Measurements from ENCODE around the gene PLEK. TPM values are rescaled to one million over a fixed set of nuclear protein-coding genes. Genes with fewer than 3 reads are reported as not detected.

Gene PLEK
- total RNA-seq, 1 experiment from 2014 or later = 0.13 TPM

DNA sequence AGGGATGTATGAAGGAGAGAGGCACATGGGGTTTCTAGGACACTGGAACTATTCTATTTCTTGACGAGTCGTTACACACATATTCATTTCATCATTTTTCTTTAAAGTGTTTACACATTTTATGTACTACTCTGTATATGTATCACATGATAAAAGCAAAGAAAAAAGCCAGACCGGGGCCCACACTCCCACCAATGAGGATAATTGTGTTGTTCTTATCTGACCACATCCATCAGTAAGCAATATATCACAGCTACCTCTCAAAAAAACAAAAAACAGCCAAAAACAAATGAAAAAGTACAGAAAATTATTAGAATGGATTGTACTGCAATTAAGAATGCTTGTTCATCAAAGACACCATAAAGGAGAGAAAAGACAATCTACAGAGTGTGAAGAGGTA, 31.2 kb upstream of the PLEK start:
- Histone ChIP-seq H3K4me1 (ENCODE audit: control insufficient read depth, insufficient read depth, low read length) (no peaks in the 10 kb centered on the region), H3K27me3 (ENCODE audit: control insufficient read depth, insufficient read depth, low read length) (peaks cover 5% of the 10 kb centered on the region; the same call in 1 of the 2 replicates), H3K36me3 (ENCODE audit: control insufficient read depth, insufficient read depth, low read length) (no peaks in the 10 kb centered on the region), H3K4me3 (ENCODE audit: low read depth in 2 of 2, low read length in 2 of 2) (no peak overlapping the region), H3K9me3 (ENCODE audit: control insufficient read depth, insufficient read depth, low read depth, low read length) (no peaks in the 10 kb centered on the region), H3K27ac (ENCODE audit: low read length) (no peak overlapping the region)
- ChIA-PET POLR2A (no interaction called here), CTCF (no interaction called here)
- intact Hi-C loops (cut with micrococcal nuclease; ENCODE audit: unreplicated experiment) (no loop called here), in situ Hi-C loops (cut with HindIII; ENCODE audit: low pct_unique_long_range_greater_than_20kb, low sequenced_read_pairs) (no loop called here)
- no peak for DNase-seq (ENCODE audit: low read depth, low spot score)
- TF ChIP-seq, protein P1, sequence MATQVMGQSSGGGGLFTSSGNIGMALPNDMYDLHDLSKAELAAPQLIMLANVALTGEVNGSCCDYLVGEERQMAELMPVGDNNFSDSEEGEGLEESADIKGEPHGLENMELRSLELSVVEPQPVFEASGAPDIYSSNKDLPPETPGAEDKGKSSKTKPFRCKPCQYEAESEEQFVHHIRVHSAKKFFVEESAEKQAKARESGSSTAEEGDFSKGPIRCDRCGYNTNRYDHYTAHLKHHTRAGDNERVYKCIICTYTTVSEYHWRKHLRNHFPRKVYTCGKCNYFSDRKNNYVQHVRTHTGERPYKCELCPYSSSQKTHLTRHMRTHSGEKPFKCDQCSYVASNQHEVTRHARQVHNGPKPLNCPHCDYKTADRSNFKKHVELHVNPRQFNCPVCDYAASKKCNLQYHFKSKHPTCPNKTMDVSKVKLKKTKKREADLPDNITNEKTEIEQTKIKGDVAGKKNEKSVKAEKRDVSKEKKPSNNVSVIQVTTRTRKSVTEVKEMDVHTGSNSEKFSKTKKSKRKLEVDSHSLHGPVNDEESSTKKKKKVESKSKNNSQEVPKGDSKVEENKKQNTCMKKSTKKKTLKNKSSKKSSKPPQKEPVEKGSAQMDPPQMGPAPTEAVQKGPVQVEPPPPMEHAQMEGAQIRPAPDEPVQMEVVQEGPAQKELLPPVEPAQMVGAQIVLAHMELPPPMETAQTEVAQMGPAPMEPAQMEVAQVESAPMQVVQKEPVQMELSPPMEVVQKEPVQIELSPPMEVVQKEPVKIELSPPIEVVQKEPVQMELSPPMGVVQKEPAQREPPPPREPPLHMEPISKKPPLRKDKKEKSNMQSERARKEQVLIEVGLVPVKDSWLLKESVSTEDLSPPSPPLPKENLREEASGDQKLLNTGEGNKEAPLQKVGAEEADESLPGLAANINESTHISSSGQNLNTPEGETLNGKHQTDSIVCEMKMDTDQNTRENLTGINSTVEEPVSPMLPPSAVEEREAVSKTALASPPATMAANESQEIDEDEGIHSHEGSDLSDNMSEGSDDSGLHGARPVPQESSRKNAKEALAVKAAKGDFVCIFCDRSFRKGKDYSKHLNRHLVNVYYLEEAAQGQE (IDR thresholded peaks at IDR 0.05; ENCODE audit: insufficient read depth in 1 of 2, low read depth in 2 of 2, low read length in 1 of 2) = no peak
- TF ChIP-seq, protein P2, sequence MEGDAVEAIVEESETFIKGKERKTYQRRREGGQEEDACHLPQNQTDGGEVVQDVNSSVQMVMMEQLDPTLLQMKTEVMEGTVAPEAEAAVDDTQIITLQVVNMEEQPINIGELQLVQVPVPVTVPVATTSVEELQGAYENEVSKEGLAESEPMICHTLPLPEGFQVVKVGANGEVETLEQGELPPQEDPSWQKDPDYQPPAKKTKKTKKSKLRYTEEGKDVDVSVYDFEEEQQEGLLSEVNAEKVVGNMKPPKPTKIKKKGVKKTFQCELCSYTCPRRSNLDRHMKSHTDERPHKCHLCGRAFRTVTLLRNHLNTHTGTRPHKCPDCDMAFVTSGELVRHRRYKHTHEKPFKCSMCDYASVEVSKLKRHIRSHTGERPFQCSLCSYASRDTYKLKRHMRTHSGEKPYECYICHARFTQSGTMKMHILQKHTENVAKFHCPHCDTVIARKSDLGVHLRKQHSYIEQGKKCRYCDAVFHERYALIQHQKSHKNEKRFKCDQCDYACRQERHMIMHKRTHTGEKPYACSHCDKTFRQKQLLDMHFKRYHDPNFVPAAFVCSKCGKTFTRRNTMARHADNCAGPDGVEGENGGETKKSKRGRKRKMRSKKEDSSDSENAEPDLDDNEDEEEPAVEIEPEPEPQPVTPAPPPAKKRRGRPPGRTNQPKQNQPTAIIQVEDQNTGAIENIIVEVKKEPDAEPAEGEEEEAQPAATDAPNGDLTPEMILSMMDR (IDR thresholded peaks at IDR 0.05) = no peak
- no peak for TF ChIP-seq POLR2AphosphoS5 (IDR thresholded peaks at IDR 0.05; ENCODE audit: low read depth, low read length)
- TF ChIP-seq SIN3A (IDR thresholded peaks at IDR 0.05; ENCODE audit: borderline replicate concordance, insufficient read depth, low read depth, low read length) = no peak
- TF ChIP-seq TCF7L2 (IDR thresholded peaks at IDR 0.05; ENCODE audit: low read depth, low read length) = no peak
- ATAC-seq = no peak
- no TSS peak for BruUV-seq (replicated peaks)

DNA sequence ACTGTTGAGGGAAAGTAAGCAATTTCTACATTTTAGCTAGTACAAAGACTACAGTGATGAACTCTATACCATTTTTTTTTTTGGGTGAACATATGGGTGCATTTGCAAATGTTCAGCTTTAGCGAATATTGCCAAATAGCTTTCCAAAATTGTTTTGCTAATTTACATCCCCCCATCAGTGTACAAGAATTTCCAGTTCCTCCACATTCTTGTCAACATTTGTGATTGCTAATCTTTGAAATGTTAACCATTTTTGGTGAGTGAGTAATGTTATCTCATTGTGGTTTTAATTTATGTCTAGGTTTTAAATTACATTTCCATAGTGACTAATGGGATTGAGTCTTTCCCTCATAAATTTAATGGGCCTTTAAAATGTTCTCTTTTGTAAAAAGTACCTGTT, 28.9 kb upstream of the PLEK start:
- intact Hi-C loops (cut with micrococcal nuclease; ENCODE audit: unreplicated experiment) = no loop called here
- in situ Hi-C loops (cut with HindIII; ENCODE audit: low pct_unique_long_range_greater_than_20kb, low sequenced_read_pairs) = no loop called here
- ATAC-seq (no peak), DNase-seq (ENCODE audit: low read depth, low spot score) (no peak)
- ChIA-PET CTCF (no interaction called here), POLR2A (no interaction called here)
- TF ChIP-seq SIN3A (IDR thresholded peaks at IDR 0.05; ENCODE audit: borderline replicate concordance, insufficient read depth, low read depth, low read length) = no peak
- Histone ChIP-seq H3K4me3 (ENCODE audit: low read depth in 2 of 2, low read length in 2 of 2) (no peak overlapping the region), H3K36me3 (ENCODE audit: control insufficient read depth, insufficient read depth, low read length) (no peaks in the 10 kb centered on the region), H3K27ac (ENCODE audit: low read length) (no peak overlapping the region), H3K27me3 (ENCODE audit: control insufficient read depth, insufficient read depth, low read length) (peaks cover 12% of the 10 kb centered on the region), H3K4me1 (ENCODE audit: control insufficient read depth, insufficient read depth, low read length) (no peaks in the 10 kb centered on the region), H3K9me3 (ENCODE audit: control insufficient read depth, insufficient read depth, low read depth, low read length) (no peaks in the 10 kb centered on the region)
- no TSS peak for BruUV-seq (replicated peaks)

DNA sequence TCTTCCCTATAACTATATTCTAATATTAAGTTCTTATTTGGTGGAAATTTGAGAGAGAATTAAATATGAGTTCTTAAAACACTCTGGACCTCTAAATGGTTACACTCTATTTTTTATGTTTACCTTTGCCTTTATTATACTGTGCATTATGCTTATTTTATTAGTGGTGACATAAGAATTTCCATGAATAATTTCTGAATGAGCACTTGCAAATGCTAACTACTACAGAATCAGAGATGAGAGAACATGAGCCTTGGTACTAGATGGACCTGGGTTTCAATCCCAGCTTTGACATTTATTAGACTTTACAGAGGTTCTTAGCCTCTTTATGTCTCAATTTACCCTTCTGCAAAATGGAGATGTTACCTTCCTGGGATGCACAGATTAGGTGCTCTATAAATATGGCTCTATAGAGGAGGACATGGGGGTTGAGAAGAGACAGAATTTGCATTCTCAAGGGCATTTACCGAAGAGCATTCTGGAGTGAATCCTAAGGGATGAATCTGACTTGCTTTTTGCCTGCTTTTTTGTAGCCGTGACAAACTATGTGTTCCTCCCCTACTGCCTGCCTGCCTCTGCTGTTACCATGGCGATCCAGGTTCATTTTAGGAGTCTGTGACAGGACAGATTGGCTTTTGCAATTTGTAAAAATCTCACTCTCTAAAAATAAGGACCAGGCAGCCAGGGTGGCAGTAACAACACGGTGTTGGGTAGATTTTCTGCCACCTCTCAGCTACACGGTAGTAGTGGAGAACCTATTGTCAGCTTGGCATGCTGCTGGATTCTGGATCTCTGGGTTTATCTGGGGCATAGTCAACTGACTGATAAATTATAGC, 24.6 kb upstream of the PLEK start:
- no peak for TF ChIP-seq POLR2AphosphoS5 (IDR thresholded peaks at IDR 0.05; ENCODE audit: low read depth, low read length)
- H3K36me3 ChIP-seq (ENCODE audit: control insufficient read depth, insufficient read depth, low read length) = no peaks in the 10 kb centered on the region
- H3K27ac ChIP-seq (ENCODE audit: low read length) = no peak overlapping the region
- BruUV-seq (replicated peaks) = no TSS peak
- intact Hi-C loops (cut with micrococcal nuclease; ENCODE audit: unreplicated experiment) (no loop called here), in situ Hi-C loops (cut with HindIII; ENCODE audit: low pct_unique_long_range_greater_than_20kb, low sequenced_read_pairs) (no loop called here)
- CTCF ChIA-PET = no interaction called here
- DNase-seq (ENCODE audit: low read depth, low spot score) (no peak), ATAC-seq (no peak)
- no peaks in the 10 kb centered on the region for H3K4me1 ChIP-seq (ENCODE audit: control insufficient read depth, insufficient read depth, low read length)
- H3K27me3 ChIP-seq (ENCODE audit: control insufficient read depth, insufficient read depth, low read length) = peaks cover 17% of the 10 kb centered on the region
- no peaks in the 10 kb centered on the region for H3K9me3 ChIP-seq (ENCODE audit: control insufficient read depth, insufficient read depth, low read depth, low read length)
- POLR2A ChIA-PET = no interaction called here
- no peak overlapping the region for H3K4me3 ChIP-seq (ENCODE audit: low read depth in 2 of 2, low read length in 2 of 2)
